Neuronal stem cell (in vitro differentiated cells): ENCODE data around the gene HBM.
A peak's percentile ranks its signal among the peaks of the same experiment; 100 is the strongest.
"Not testable (repeated sequence)": the region's sequence is repeated elsewhere in the genome, so short reads cannot be mapped to it uniquely, and the experiment has no call there.

Experiments
- DNase-seq: peaks from one replicate; pipeline ENCODE4 v3.0.0-alpha.2; 2013; ENCODE audit warnings: low spot score
- H2AFZ ChIP-seq: one replicate; pipeline ENCODE4 v1.6.1; 2013; ENCODE audit warnings: mild to moderate bottlenecking, low read length, inconsistent platforms
- H2AK5ac ChIP-seq: 2 replicates; pipeline ENCODE4 v1.6.1; 2013; ENCODE audit warnings: low read depth, mild to moderate bottlenecking, inconsistent platforms, low read length, moderate library complexity, mixed read lengths
- H2BK120ac ChIP-seq: 2 replicates; pipeline ENCODE4 v1.6.1; 2013; ENCODE audit warnings: low read depth, mild to moderate bottlenecking, inconsistent platforms, low read length, moderate library complexity, mixed read lengths
- H2BK12ac ChIP-seq: one replicate; pipeline ENCODE4 v1.6.1; 2013; ENCODE audit warnings: low read length, inconsistent platforms
- H2BK15ac ChIP-seq: 2 replicates; pipeline ENCODE4 v1.6.1; 2013; ENCODE audit warnings: mild to moderate bottlenecking, low read length, inconsistent platforms, mixed read lengths
- H2BK5ac ChIP-seq: one replicate; pipeline ENCODE4 v1.6.1; 2013; ENCODE audit warnings: inconsistent platforms, mild to moderate bottlenecking, low read length, moderate library complexity
- H3K14ac ChIP-seq: one replicate; pipeline ENCODE4 v1.6.1; 2013; ENCODE audit warnings: low read length, inconsistent platforms
- H3K18ac ChIP-seq: 2 replicates; pipeline ENCODE4 v1.6.1; 2013; ENCODE audit warnings: low read length, inconsistent platforms
- H3K23ac ChIP-seq: 2 replicates; pipeline ENCODE4 v1.6.1; 2013; ENCODE audit warnings: low read depth, mild to moderate bottlenecking, mixed read lengths, low read length, inconsistent platforms; ENCODE audit not compliant: poor library complexity
- H3K27ac ChIP-seq: replicated peaks from 3 replicates; pipeline ENCODE4 v1.5.1; 2013; ENCODE audit warnings: low read length, inconsistent platforms
- H3K27me3 ChIP-seq, 3 experiments: 2 replicates each; pipeline ENCODE4 v1.6.1; 2013; ENCODE audit warnings: low read length in 3 of 3, mild to moderate bottlenecking in 2 of 3, inconsistent platforms in 1 of 3, low read depth in 1 of 3, mixed read lengths in 1 of 3, moderate library complexity in 1 of 3; ENCODE audit not compliant: control insufficient read depth in 3 of 3, insufficient read depth in 3 of 3
- H3K36me3 ChIP-seq, 2 donors: replicated peaks in 1 of 2; 2 replicates each; pipeline ENCODE4 v1.6.1; 2013; ENCODE audit warnings: low read length in 2 of 2; ENCODE audit not compliant: control insufficient read depth in 2 of 2, insufficient read depth in 2 of 2
- H3K4ac ChIP-seq: 2 replicates; pipeline ENCODE4 v1.6.1; 2013; ENCODE audit warnings: inconsistent platforms, mild to moderate bottlenecking, low read length, moderate library complexity
- H3K4me1 ChIP-seq, 2 donors: 1 replicate in 1 of 2; 2 replicates in 1 of 2; pipeline ENCODE4 v1.6.1; 2013; ENCODE audit warnings: low read length in 2 of 2, low read depth in 1 of 2; ENCODE audit not compliant: control insufficient read depth in 2 of 2, insufficient read depth in 1 of 2
- H3K4me2 ChIP-seq: one replicate; pipeline ENCODE4 v1.6.1; 2013; ENCODE audit warnings: mild to moderate bottlenecking, low read length, inconsistent platforms; ENCODE audit not compliant: insufficient read depth, poor library complexity, severe bottlenecking
- H3K4me3 ChIP-seq, 2 donors: 2 replicates each; pipeline ENCODE4 v1.5.1; 2013; ENCODE audit warnings: low read length in 2 of 2, mild to moderate bottlenecking in 2 of 2, inconsistent platforms in 1 of 2, moderate library complexity in 1 of 2
- H3K79me1 ChIP-seq: one replicate; pipeline ENCODE4 v1.6.1; 2013; ENCODE audit warnings: low read depth, mild to moderate bottlenecking, inconsistent platforms, low read length, moderate library complexity
- H3K9ac ChIP-seq: one replicate; pipeline ENCODE4 v1.6.1; 2013; ENCODE audit warnings: mild to moderate bottlenecking, low read depth, low read length, inconsistent platforms; ENCODE audit not compliant: poor library complexity
- H3K9me3 ChIP-seq, 2 donors: replicated peaks in 1 of 2; 2 replicates each; pipeline versions ENCODE3 to v1.6.1; 2013; ENCODE audit warnings: low read length in 2 of 2, mild to moderate bottlenecking in 2 of 2, inconsistent platforms in 1 of 2, low read depth in 1 of 2, mixed read lengths in 1 of 2, moderate library complexity in 1 of 2; ENCODE audit not compliant: control insufficient read depth in 2 of 2, insufficient read depth in 1 of 2
- H4K8ac ChIP-seq: one replicate; pipeline ENCODE4 v1.6.1; 2013; ENCODE audit warnings: low read depth, mild to moderate bottlenecking, inconsistent platforms, low read length, moderate library complexity
- H4K91ac ChIP-seq: one replicate; pipeline ENCODE4 v1.6.1; 2013; ENCODE audit warnings: low read length, low read depth, mild to moderate bottlenecking, inconsistent platforms; ENCODE audit not compliant: poor library complexity
- WGBS, 2 donors: extraction: QIAGEN DNeasy Blood & Tissue Kit; methylation state at CpG; one replicate each; pipeline ENCODE4 v1.1.7; 2013; ENCODE audit warnings: missing lambda C conversion rate in 2 of 2, mixed read lengths in 1 of 2; ENCODE audit not compliant: insufficient read length in 2 of 2, insufficient replicate concordance in 1 of 2; ENCODE audit errors: extremely low coverage in 2 of 2; 5-methylcytosine and 5-hydroxymethylcytosine counted together

HBM gene

GRCh38 chr16:153129-153521, 12.7 kb upstream of the HBM start:
- not testable (repeated sequence) for H4K8ac ChIP-seq, H3K4me2 ChIP-seq, H2AK5ac ChIP-seq, H3K9ac ChIP-seq, H3K4me1 ChIP-seq, H3K4me3 ChIP-seq, H2BK5ac ChIP-seq, H2BK120ac ChIP-seq, H3K4ac ChIP-seq, H2BK15ac ChIP-seq, H3K9me3 ChIP-seq, H2AFZ ChIP-seq, H3K23ac ChIP-seq, H3K79me1 ChIP-seq, H3K36me3 ChIP-seq, DNase-seq, H3K27ac ChIP-seq, H2BK12ac ChIP-seq, H3K14ac ChIP-seq, H4K91ac ChIP-seq, H3K18ac ChIP-seq
- H3K27me3 ChIP-seq, result peaks cover 7 to 68% (median 30%) of the 10 kb centered on the region in 3 experiments
- no CpG with 5 or more reads among the region's 6 CpGs for WGBS, 2 donors

DNA sequence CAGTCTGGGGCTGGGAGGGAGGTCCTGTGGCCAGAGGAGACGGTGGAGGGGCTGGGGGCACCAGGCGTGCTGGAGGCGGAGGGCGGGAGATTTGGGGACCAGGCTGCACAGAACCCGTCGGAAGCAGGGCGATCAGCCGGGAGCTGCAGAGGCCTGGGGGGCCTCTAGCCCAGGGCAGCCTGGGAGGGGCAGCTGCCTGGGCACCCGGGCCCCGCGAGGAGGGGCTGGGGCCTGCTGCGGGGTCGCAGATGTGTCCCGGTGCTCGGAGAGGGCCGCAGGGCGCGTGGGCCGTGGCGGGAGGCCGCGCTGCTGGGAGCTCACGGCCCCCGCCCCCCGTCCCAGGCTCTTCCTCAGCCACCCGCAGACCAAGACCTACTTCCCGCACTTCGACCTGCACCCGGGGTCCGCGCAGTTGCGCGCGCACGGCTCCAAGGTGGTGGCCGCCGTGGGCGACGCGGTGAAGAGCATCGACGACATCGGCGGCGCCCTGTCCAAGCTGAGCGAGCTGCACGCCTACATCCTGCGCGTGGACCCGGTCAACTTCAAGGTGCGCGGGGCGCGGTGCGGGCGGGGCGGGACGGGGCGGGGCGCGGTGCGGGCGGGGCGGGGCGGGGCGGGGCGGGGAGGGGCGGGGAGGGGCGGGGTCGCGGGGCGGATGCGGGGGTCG, 12.1 kb upstream of the HBM start:
- WGBS, 2 donors, result no CpG with 5 or more reads among the region's 74 CpGs
- H2BK12ac ChIP-seq, H3K4ac ChIP-seq: not testable (repeated sequence)

GRCh38 chr16:154217-155030, 11.4 kb upstream of the HBM start:
- DNase-seq, result peak; percentile 59
- H2BK5ac ChIP-seq, result no peak overlapping the region
- H3K4me3 ChIP-seq, result peak overlapping the region; percentile 37 to 77
- WGBS, 2 donors, result no CpG with 5 or more reads among the region's 59 CpGs
- no peaks in the 10 kb centered on the region for H3K36me3 ChIP-seq
- no peak overlapping the region for H4K91ac ChIP-seq
- H3K23ac ChIP-seq, result no peak overlapping the region
- no peak overlapping the region for H2BK15ac ChIP-seq
- H3K9ac ChIP-seq, result peak overlapping the region; percentile 70
- peak overlapping the region; percentile 93 for H2AFZ ChIP-seq
- H3K4ac ChIP-seq, result no peak overlapping the region
- H4K8ac ChIP-seq, result no peak overlapping the region
- no peak overlapping the region for H3K27ac ChIP-seq
- no peak overlapping the region for H2AK5ac ChIP-seq
- peak overlapping the region; percentile 100 for H3K4me2 ChIP-seq
- peaks cover 7 to 66% (median 31%) of the 10 kb centered on the region in 3 experiments for H3K27me3 ChIP-seq
- H3K79me1 ChIP-seq, result no peaks in the 10 kb centered on the region
- H3K14ac ChIP-seq, result peak overlapping the region; percentile 98
- peaks cover 0 to 2% of the 10 kb centered on the region in 2 donors for H3K9me3 ChIP-seq
- peak overlapping the region; percentile 92 for H3K18ac ChIP-seq
- no peak overlapping the region for H2BK12ac ChIP-seq
- H3K4me1 ChIP-seq, result peaks cover 4 to 7% of the 10 kb centered on the region in 2 donors
- no peak overlapping the region for H2BK120ac ChIP-seq

More for the DNA sequence above, 12.1 kb upstream of the HBM start:
- H3K4me3 ChIP-seq, H3K9ac ChIP-seq, DNase-seq, H3K9me3 ChIP-seq, H4K91ac ChIP-seq, H4K8ac ChIP-seq, H3K18ac ChIP-seq, H2BK15ac ChIP-seq, H3K27ac ChIP-seq, H3K79me1 ChIP-seq, H2BK5ac ChIP-seq, H3K4me1 ChIP-seq, H3K14ac ChIP-seq, H2AFZ ChIP-seq, H3K36me3 ChIP-seq, H2AK5ac ChIP-seq, H3K23ac ChIP-seq, H2BK120ac ChIP-seq: not testable (repeated sequence)
- Histone ChIP-seq H3K4me2 (peak overlapping the region; percentile 18), H3K27me3 (peaks cover 7 to 68% (median 32%) of the 10 kb centered on the region in 3 experiments)

GRCh38 chr16:155031-155398, 10.8 kb upstream of the HBM start:
- Histone ChIP-seq H3K4me1 (peaks cover 4 to 7% of the 10 kb centered on the region in 2 donors), H2BK15ac (no peak overlapping the region), H2AK5ac (no peak overlapping the region), H2BK12ac (no peak overlapping the region), H4K91ac (no peak overlapping the region), H3K18ac (no peak overlapping the region), H3K9ac (no peak overlapping the region), H2BK5ac (no peak overlapping the region), H3K36me3 (no peaks in the 10 kb centered on the region), H2AFZ (peak overlapping the region; percentile 93), H3K27ac (no peak overlapping the region), H3K9me3 (peaks cover 0 to 2% of the 10 kb centered on the region in 2 donors), H3K4me3 (no peak overlapping the region), H2BK120ac (no peak overlapping the region), H3K23ac (no peak overlapping the region), H4K8ac (no peak overlapping the region), H3K4ac (no peak overlapping the region), H3K14ac (no peak overlapping the region), H3K4me2 (peak overlapping the region; percentile 100), H3K27me3 (peaks cover 7 to 69% (median 31%) of the 10 kb centered on the region in 3 experiments), H3K79me1 (no peaks in the 10 kb centered on the region)
- no peak for DNase-seq
- WGBS, 2 donors, result no CpG with 5 or more reads among the region's 7 CpGs
